ENCODE results near the gene MED12. TPM values are rescaled to one million over a fixed set of nuclear protein-coding genes. Genes with fewer than 3 reads are reported as not detected.

MED12 gene
- total RNA-seq, 2 experiments from 2014 or later, result 23.1 to 31.1 TPM

DNA sequence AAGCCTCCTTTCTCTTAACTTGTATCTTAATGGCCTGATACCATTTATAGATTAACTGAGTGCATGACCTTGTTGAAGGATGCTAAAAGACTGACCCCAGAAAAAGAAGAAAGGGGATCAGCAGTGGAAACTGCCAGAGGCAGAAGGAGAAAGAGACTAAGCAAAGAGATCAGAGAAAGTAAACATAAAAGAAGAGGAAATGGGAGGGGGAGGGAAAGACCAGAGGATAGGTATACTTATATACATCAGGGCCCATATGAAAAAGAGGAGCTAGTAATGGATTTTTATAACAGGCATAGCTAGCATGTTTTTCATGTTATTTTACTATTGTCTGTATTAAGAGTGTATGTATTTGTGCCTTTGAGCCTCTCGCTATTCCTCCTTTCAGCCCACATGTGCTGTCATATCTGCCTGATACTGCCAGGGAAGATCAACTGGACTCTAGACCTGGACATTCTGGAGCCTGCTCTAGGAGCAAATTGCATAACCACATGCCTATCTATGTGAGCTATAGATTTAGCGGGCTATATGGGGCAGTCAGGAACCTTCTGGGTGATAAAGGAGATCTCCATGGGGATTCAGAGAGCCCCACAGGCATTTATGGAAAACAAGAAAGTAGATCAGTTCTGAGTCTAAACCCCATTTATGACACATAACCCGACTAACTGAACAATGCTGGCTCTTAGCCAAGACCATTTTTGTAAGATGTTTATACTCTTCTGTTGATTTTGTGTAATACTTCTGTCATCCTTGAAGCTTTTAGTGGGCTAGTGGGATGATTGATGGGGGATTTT is 36.9 kb upstream of the MED12 start:
- Histone ChIP-seq H3K4me1 (ENCODE audit: insufficient read depth, low read length, poor library complexity, severe bottlenecking) (no peaks in the 10 kb centered on the region), H3K9me3 (ENCODE audit: low read length) (no peaks in the 10 kb centered on the region), H3K4me2 (ENCODE audit: low read length) (no peak overlapping the region), H3K9me2 (ENCODE audit: insufficient read depth, low read length) (no peaks in the 10 kb centered on the region), H3K27ac (ENCODE audit: low read depth, low read length, poor library complexity, severe bottlenecking) (no peak overlapping the region), H3K36me3 (ENCODE audit: insufficient read depth, low read length) (no peaks in the 10 kb centered on the region), H2AFZ (ENCODE audit: low read length) (no peak overlapping the region), H3K4me3 (ENCODE audit: low read depth, low read length, poor library complexity, severe bottlenecking) (no peak overlapping the region), H4K20me1 (ENCODE audit: insufficient read depth, low read length) (no peaks in the 10 kb centered on the region), H3K79me2 (ENCODE audit: insufficient read depth, low read depth, low read length) (no peaks in the 10 kb centered on the region)
- BruUV-seq (replicated peaks), result no TSS peak
- no peak for DNase-seq (ENCODE audit: low spot score)
- TF ChIP-seq, protein P1, sequence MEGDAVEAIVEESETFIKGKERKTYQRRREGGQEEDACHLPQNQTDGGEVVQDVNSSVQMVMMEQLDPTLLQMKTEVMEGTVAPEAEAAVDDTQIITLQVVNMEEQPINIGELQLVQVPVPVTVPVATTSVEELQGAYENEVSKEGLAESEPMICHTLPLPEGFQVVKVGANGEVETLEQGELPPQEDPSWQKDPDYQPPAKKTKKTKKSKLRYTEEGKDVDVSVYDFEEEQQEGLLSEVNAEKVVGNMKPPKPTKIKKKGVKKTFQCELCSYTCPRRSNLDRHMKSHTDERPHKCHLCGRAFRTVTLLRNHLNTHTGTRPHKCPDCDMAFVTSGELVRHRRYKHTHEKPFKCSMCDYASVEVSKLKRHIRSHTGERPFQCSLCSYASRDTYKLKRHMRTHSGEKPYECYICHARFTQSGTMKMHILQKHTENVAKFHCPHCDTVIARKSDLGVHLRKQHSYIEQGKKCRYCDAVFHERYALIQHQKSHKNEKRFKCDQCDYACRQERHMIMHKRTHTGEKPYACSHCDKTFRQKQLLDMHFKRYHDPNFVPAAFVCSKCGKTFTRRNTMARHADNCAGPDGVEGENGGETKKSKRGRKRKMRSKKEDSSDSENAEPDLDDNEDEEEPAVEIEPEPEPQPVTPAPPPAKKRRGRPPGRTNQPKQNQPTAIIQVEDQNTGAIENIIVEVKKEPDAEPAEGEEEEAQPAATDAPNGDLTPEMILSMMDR (conservative IDR thresholded peaks at IDR 0.05; ENCODE audit: low read length), result no peak
- no peak for TF ChIP-seq EZH2phosphoT487 (IDR thresholded peaks at IDR 0.05; ENCODE audit: borderline replicate concordance, low read depth, low read length)
- intact Hi-C loops (cut with micrococcal nuclease; ENCODE audit: unreplicated experiment), result no loop called here
- POLR2A ChIA-PET, result interaction anchor here (0.7 to 0.9 kb wide), 2 partner anchors 23 to 116 kb away, joined by 3 read pairs; no protein-coding TSS in a partner anchor
- CTCF ChIA-PET (ENCODE audit: unreplicated experiment), result no interaction called here

DNA sequence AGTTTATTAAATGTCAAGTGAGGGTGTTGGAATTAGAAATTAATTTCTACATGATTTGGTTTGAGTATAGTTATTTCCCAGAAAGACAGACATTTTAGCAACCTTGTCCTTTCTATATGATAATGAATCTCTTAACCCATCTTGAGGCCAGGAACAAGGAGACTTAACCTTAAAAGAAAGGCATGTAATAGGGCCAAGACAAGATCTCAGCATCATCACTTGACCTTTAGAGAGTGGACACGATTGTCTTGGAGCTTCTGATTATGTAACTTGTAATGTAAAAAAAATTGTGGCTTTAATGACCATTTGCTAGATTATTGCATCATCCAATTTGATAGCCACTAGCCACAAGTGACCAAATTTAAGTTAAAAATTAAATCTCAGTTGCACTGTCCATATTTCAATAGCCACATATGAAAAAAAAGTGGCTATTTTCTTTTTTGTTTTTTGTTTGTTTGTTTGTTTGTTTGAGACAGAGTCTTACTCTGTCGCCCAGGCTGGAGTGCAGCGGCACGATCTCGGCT is 36.2 kb upstream of the MED12 start:
- CTCF ChIA-PET (ENCODE audit: unreplicated experiment), result no interaction called here
- no peaks in the 10 kb centered on the region for H3K4me1 ChIP-seq (ENCODE audit: insufficient read depth, low read length, poor library complexity, severe bottlenecking)
- no peak for TF ChIP-seq EZH2phosphoT487 (IDR thresholded peaks at IDR 0.05; ENCODE audit: borderline replicate concordance, low read depth, low read length)
- TF ChIP-seq, protein P1 (conservative IDR thresholded peaks at IDR 0.05; ENCODE audit: low read length), result no peak

DNA sequence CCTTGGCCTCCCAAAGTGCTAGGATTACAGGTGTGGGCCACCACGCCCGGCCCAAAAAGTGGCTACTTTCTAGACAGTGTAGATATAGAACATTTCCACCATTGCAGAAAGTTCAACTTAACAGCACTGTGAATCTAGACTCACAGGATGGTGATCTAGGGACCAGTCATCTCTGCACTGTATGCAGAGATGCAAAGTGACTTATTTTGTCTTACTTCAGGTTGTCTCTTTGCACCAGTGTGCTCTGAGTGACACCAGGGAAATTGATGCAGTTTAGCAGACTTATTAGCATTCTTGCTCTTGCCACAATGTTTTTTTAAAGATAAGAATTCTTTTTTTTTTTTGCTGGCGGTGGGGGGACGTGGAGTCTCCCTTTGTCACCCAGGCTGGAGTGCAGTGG is 35.6 kb upstream of the MED12 start:
- DNase-seq (ENCODE audit: low spot score), result no peak
- ChIA-PET POLR2A (interaction anchor here (1.1 kb wide), 1 partner anchor 207 kb away, joined by 9 read pairs; no protein-coding TSS in a partner anchor), CTCF (ENCODE audit: unreplicated experiment) (no interaction called here)
- intact Hi-C loops (cut with micrococcal nuclease; ENCODE audit: unreplicated experiment), result no loop called here
- H3K4me1 ChIP-seq (ENCODE audit: insufficient read depth, low read length, poor library complexity, severe bottlenecking), result no peaks in the 10 kb centered on the region
- H3K79me2 ChIP-seq (ENCODE audit: insufficient read depth, low read depth, low read length), result no peaks in the 10 kb centered on the region
- no peaks in the 10 kb centered on the region for H3K9me3 ChIP-seq (ENCODE audit: low read length)
- no peaks in the 10 kb centered on the region for H3K36me3 ChIP-seq (ENCODE audit: insufficient read depth, low read length)
- no peak overlapping the region for H3K4me3 ChIP-seq (ENCODE audit: low read depth, low read length, poor library complexity, severe bottlenecking)
- TF ChIP-seq, protein P1 (conservative IDR thresholded peaks at IDR 0.05; ENCODE audit: low read length), result no peak
- no peaks in the 10 kb centered on the region for H4K20me1 ChIP-seq (ENCODE audit: insufficient read depth, low read length)
- no TSS peak for BruUV-seq (replicated peaks)
- H3K9me2 ChIP-seq (ENCODE audit: insufficient read depth, low read length), result no peaks in the 10 kb centered on the region
- no peak overlapping the region for H2AFZ ChIP-seq (ENCODE audit: low read length)
- no peak overlapping the region for H3K27ac ChIP-seq (ENCODE audit: low read depth, low read length, poor library complexity, severe bottlenecking)
- H3K4me2 ChIP-seq (ENCODE audit: low read length), result no peak overlapping the region

More for the DNA sequence above, 36.2 kb upstream of the MED12 start:
- DNase-seq (ENCODE audit: low spot score), result no peak
- H3K9me2 ChIP-seq (ENCODE audit: insufficient read depth, low read length), result no peaks in the 10 kb centered on the region
- intact Hi-C loops (cut with micrococcal nuclease; ENCODE audit: unreplicated experiment), result no loop called here
- H3K9me3 ChIP-seq (ENCODE audit: low read length), result no peaks in the 10 kb centered on the region
- POLR2A ChIA-PET, result interaction anchor here (0.9 to 1.1 kb wide), 2 partner anchors 24 to 207 kb away, joined by 3 to 9 read pairs; no protein-coding TSS in a partner anchor
- no peak overlapping the region for H2AFZ ChIP-seq (ENCODE audit: low read length)
- H3K4me3 ChIP-seq (ENCODE audit: low read depth, low read length, poor library complexity, severe bottlenecking), result no peak overlapping the region
- no peak overlapping the region for H3K4me2 ChIP-seq (ENCODE audit: low read length)
- no peaks in the 10 kb centered on the region for H3K36me3 ChIP-seq (ENCODE audit: insufficient read depth, low read length)
- H3K27ac ChIP-seq (ENCODE audit: low read depth, low read length, poor library complexity, severe bottlenecking), result no peak overlapping the region
- H4K20me1 ChIP-seq (ENCODE audit: insufficient read depth, low read length), result no peaks in the 10 kb centered on the region
- no peaks in the 10 kb centered on the region for H3K79me2 ChIP-seq (ENCODE audit: insufficient read depth, low read depth, low read length)
- BruUV-seq (replicated peaks), result no TSS peak
